SK-N-SH (cell line): ENCODE measurements around the gene NPIPB12.
"Not testable (repeated sequence)": the region's sequence is repeated elsewhere in the genome, so short reads cannot be mapped to it uniquely, and the experiment has no call there.

Experiments
- CHD2 ChIP-seq: fragments of 150-350 bp; IDR thresholded peaks from 2 replicates; pipeline ENCODE4 v1.6.1; 2018; ENCODE audit warnings: low read length; ENCODE audit not compliant: partially characterized antibody
- CTCF ChIP-seq: fragments of 200-600 bp; sonication (generic); IDR thresholded peaks from 2 replicates; pipeline ENCODE4 v1.6.1; 2017; ENCODE audit warnings: antibody characterized with exemption, mild to moderate bottlenecking, moderate library complexity
- EZH2phosphoT487 ChIP-seq: fragments of 200-600 bp; sonication (generic); IDR thresholded peaks from 2 replicates; pipeline ENCODE4 v1.6.1; 2017; ENCODE audit warnings: low read depth, mixed run types, mild to moderate bottlenecking, antibody characterized with exemption, moderate library complexity, borderline replicate concordance
- POLR2AphosphoS5 ChIP-seq: IDR thresholded peaks from 2 replicates; pipeline ENCODE4 v1.6.1; 2012; ENCODE audit warnings: low read depth, low read length
- RAD21 ChIP-seq: IDR thresholded peaks from 2 replicates; pipeline ENCODE4 v1.6.1; 2012; ENCODE audit warnings: mild to moderate bottlenecking, low read length
- REST ChIP-seq: IDR thresholded peaks from 2 replicates; pipeline ENCODE4 v1.6.1; 2012; ENCODE audit warnings: mild to moderate bottlenecking, low read depth, low read length, moderate library complexity
- TEAD4 ChIP-seq: IDR thresholded peaks from 2 replicates; pipeline ENCODE4 v1.4.0; 2012; ENCODE audit warnings: mild to moderate bottlenecking, borderline replicate concordance; ENCODE audit not compliant: insufficient read depth
- ZBTB33 ChIP-seq: IDR thresholded peaks from 2 replicates; pipeline ENCODE4 v1.4.0; 2012; ENCODE audit warnings: low read depth, borderline replicate concordance

GRCh38 chr16:29454269-29454668 is 51.9 kb downstream of the NPIPB12 start, which contains the start of the genes BOLA2 and SLX1B:
- TF ChIP-seq RAD21, CHD2, CTCF, EZH2phosphoT487, ZBTB33, POLR2AphosphoS5, REST, TEAD4: not testable (repeated sequence)
